GM19023 (cell line): ENCODE results near the gene APOL1.
A peak's percentile ranks its signal among the peaks of the same experiment; 100 is the strongest.
"Not testable (repeated sequence)": the region's sequence is repeated elsewhere in the genome, so short reads cannot be mapped to it uniquely, and the experiment has no call there.

Experiments
- ATAC-seq: cut with Tn5 transposase; IDR thresholded peaks from one replicate; pipeline ENCODE4 v1.9.1; 2021; ENCODE audit warnings: mild to moderate bottlenecking, moderate library complexity; ENCODE audit not compliant: unreplicated experiment

The APOL1 gene

GRCh38 chr22:36243986-36244385 is 8.9 kb upstream of the APOL1 start:
- no peak for ATAC-seq

GRCh38 chr22:36244522-36245391 is 8.2 kb upstream of the APOL1 start:
- no peak for ATAC-seq

- no peak for ATAC-seq
These were observed 7.1 kb upstream of the APOL1 start for GRCh38 chr22:36245805-36246356.

- no peak for ATAC-seq
These were observed 6.2 kb upstream of the APOL1 start for GRCh38 chr22:36246718-36247117.

GRCh38 chr22:36247955-36248354 is 5.0 kb upstream of the APOL1 start:
- ATAC-seq: no peak

- no peak for ATAC-seq
These were observed 3.8 kb upstream of the APOL1 start for GRCh38 chr22:36249160-36249559.

- ATAC-seq: not testable (repeated sequence)
These were observed 2.5 kb upstream of the APOL1 start for GRCh38 chr22:36250292-36250960.

GRCh38 chr22:36251979-36252608 is 839 bp upstream of the APOL1 start:
- not testable (repeated sequence) for ATAC-seq

- peak; percentile 15 for ATAC-seq
These were observed 874 bp downstream of the APOL1 start for GRCh38 chr22:36253523-36254490.

GRCh38 chr22:36255572-36255971 is 2.6 kb downstream of the APOL1 start:
- ATAC-seq: not testable (repeated sequence)

- no peak for ATAC-seq
These were observed 3.5 kb downstream of the APOL1 start for GRCh38 chr22:36256478-36256877.

- ATAC-seq: no peak
These were observed 4.4 kb downstream of the APOL1 start for GRCh38 chr22:36257308-36257707.

GRCh38 chr22:36257948-36258670 is 5.2 kb downstream of the APOL1 start:
- no peak for ATAC-seq

- ATAC-seq: peak; percentile 62
These were observed 6.0 kb downstream of the APOL1 start for GRCh38 chr22:36258701-36259614.

GRCh38 chr22:36259615-36260300 is 6.8 kb downstream of the APOL1 start:
- ATAC-seq: no peak

GRCh38 chr22:36261675-36262074 is 8.7 kb downstream of the APOL1 start:
- not testable (repeated sequence) for ATAC-seq

- ATAC-seq: not testable (repeated sequence)
These were observed 9.4 kb downstream of the APOL1 start for GRCh38 chr22:36262307-36262706.

- ATAC-seq: not testable (repeated sequence)
These were observed 10.3 kb downstream of the APOL1 start for GRCh38 chr22:36263216-36263673.
